Gastrocnemius medialis (tissue), 4 donors: ENCODE measurements around the gene RND2. TPM values are rescaled to one million over a fixed set of nuclear protein-coding genes. Genes with fewer than 3 reads are reported as not detected.
A peak's percentile ranks its signal among the peaks of the same experiment; 100 is the strongest.

Experiments
- ATAC-seq, 2 donors: fragments of 150-250 bp; one replicate each; pipeline ENCODE4 v1.9.1; 2016
- DNase-seq, 2 donors: peaks; one replicate each; pipeline ENCODE4 v3.0.0-alpha.2; 2019
- H3K27ac ChIP-seq, 4 donors: fragments of 200-600 bp; sonication (generic); 1 replicate in 1 of 4; 2 replicates in 3 of 4; pipeline ENCODE4 v1.5.1; 2016 to 2018; ENCODE audit warnings: mild to moderate bottlenecking in 2 of 4, moderate library complexity in 1 of 4
- H3K27me3 ChIP-seq, 3 donors: fragments of 200-600 bp; sonication (generic) in 2 of 3; 1 replicate in 1 of 3; 2 replicates in 2 of 3; pipeline versions ENCODE4 v1.5.1 to v1.6.0; 2016 to 2019; ENCODE audit warnings: mild to moderate bottlenecking in 1 of 3, moderate library complexity in 1 of 3
- H3K36me3 ChIP-seq, 2 donors: fragments of 200-600 bp; sonication (generic) in 1 of 2; one replicate each; pipeline ENCODE4 v1.5.1; 2017 to 2018
- H3K4me1 ChIP-seq, 2 donors: fragments of 200-600 bp; sonication (generic) in 1 of 2; one replicate each; pipeline ENCODE4 v1.5.1; 2016 to 2017; ENCODE audit warnings: mild to moderate bottlenecking in 2 of 2
- H3K4me3 ChIP-seq, 4 donors: fragments of 200-600 bp; sonication (generic) in 3 of 4; 1 replicate in 1 of 4; 2 replicates in 3 of 4; pipeline ENCODE4 v1.5.1; 2016 to 2019; ENCODE audit warnings: mild to moderate bottlenecking in 2 of 4
- H3K9me3 ChIP-seq, 3 donors: fragments of 200-600 bp; sonication (generic) in 2 of 3; 1 replicate in 1 of 3; 2 replicates in 2 of 3; pipeline ENCODE4 v1.5.1; 2016 to 2019
- POLR2A ChIP-seq, 2 donors: fragments of 450-650 bp; IDR thresholded peaks; one replicate each; pipeline ENCODE4 v1.6.1; 2017; ENCODE audit warnings: antibody characterized with exemption in 2 of 2, mild to moderate bottlenecking in 2 of 2, moderate library complexity in 2 of 2
- in situ Hi-C, 4 donors: fragments of 200-750 bp; cut with MboI; loops; one replicate each; pipeline versions ENCODE4 v1.15.0 to v1.8.0; 2017; ENCODE audit warnings: low sequenced_read_pairs in 4 of 4
- intact Hi-C: fragments of 100-400 bp; cut with DNase I; formaldehyde crosslinking; loops from one replicate; pipeline ENCODE4 v1.15.1; 2023; ENCODE audit warnings: low total_unique reads
- total RNA-seq, 4 donors: library from RNA; depleted of rRNA; stranded (reverse); fragments of >200 nt; gene quantifications; one replicate each; pipeline versions ENCODE4 v1.1.0 to v1.2.3, GENCODE V29; 2016
- TF ChIP-seq, protein P1 (sequence below), 5 experiments: fragments of 450-650 bp in 3 of 5; fragments of 200-600 bp in 2 of 5; sonication (generic) in 2 of 5; IDR thresholded peaks in 4 of 5; conservative IDR thresholded peaks in 1 of 5; 1 replicate in 4 of 5; 2 replicates in 1 of 5; pipeline ENCODE4 v1.5.1; 2016 to 2019; ENCODE audit warnings: antibody characterized with exemption in 5 of 5, mild to moderate bottlenecking in 3 of 5, moderate library complexity in 3 of 5

Gene RND2
- total RNA-seq, 4 donors from 2014 or later = 0.04 to 0.10 (median 0.10) TPM; not detected in 1

DNA sequence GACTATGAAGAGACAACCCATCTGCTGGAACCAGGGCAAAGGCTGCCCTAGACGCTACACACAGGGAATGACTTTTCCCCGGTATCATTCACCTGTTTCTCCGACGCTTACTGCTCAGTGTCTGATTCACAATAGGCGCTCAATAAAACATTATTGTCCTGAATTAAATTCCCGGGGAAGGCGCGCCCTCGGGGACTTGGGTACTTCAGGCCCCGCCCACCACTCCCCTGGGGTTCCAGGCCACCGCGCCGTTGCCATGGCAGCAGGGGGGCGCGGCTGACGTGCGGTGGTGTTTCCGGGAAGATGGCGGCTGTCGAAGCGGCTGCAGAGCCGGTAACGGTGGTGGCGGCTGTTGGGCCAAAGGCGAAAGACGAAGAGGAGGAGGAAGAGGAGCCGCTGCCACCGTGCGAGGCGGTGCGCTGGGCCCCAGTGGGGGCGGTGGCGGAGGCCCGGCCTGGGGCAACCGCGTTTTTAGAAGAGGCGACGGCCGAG is 44.7 kb upstream of the RND2 start, which contains the start of gene RUNDC1:
RUNDC1 (plus strand) TSS at position 292 of the 492 bp plus-strand sequence; CDS start at position 304, 12 bp downstream.
- ATAC-seq = peak; percentile 76 to 82
- Histone ChIP-seq H3K36me3 (peaks cover 0 to 4% of the 10 kb centered on the region in 2 donors), H3K27ac (peak within 1 kb of the TSS; percentile 96 to 98 (median 98)), H3K27me3 (no peaks in the 10 kb centered on the region), H3K9me3 (no peaks in the 10 kb centered on the region), H3K4me3 (peak within 1 kb of the TSS; percentile 78 to 91 (median 86)), H3K4me1 (peaks cover 15 to 23% of the 10 kb centered on the region in 2 donors)
- in situ Hi-C loops = no loop called here
- TF ChIP-seq, protein P1, sequence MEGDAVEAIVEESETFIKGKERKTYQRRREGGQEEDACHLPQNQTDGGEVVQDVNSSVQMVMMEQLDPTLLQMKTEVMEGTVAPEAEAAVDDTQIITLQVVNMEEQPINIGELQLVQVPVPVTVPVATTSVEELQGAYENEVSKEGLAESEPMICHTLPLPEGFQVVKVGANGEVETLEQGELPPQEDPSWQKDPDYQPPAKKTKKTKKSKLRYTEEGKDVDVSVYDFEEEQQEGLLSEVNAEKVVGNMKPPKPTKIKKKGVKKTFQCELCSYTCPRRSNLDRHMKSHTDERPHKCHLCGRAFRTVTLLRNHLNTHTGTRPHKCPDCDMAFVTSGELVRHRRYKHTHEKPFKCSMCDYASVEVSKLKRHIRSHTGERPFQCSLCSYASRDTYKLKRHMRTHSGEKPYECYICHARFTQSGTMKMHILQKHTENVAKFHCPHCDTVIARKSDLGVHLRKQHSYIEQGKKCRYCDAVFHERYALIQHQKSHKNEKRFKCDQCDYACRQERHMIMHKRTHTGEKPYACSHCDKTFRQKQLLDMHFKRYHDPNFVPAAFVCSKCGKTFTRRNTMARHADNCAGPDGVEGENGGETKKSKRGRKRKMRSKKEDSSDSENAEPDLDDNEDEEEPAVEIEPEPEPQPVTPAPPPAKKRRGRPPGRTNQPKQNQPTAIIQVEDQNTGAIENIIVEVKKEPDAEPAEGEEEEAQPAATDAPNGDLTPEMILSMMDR (IDR thresholded peaks at IDR 0.05 in 4 of 5, conservative IDR thresholded peaks at IDR 0.05 in 1 of 5) = no peak
- peak in 1 of 2 donors; percentile 41 for TF ChIP-seq POLR2A (IDR thresholded peaks at IDR 0.05)
- intact Hi-C loops = loop anchor here (1.0 to 10.0 kb wide), 3 partner anchors 16 to 794 kb away; partner anchors contain the start of genes AARSD1, DUSP3 and RPL27
- peak; percentile 79 to 87 for DNase-seq

DNA sequence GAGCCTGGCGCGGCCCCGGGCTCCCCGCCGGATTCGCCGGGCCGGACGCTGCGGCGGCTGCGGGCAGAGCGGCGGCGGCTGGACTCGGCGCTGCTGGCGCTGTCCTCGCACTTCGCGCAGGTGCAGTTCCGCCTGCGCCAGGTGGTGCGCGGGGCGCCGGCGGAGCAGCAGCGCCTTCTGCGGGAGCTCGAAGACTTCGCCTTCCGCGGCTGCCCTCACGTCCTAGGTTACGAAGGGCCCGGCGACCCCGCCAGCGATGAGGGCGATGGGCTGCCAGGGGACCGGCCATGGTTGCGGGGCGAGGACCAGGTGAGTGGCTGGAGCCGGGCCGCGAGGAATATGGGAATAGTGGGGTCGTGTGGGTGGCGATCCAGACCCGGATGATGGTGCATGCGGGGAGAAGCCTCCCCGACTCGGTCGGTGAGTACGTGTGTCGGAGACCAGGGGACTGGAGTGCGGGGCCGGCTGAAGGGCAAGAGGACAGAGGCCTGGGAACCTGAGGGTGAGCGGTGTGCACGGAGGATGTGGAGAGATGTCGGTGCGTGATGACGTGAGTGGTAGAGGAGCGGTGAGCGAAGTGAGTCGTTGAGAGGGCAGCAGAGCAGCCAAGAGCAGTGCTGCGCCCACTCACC is 44.1 kb upstream of the RND2 start:
- H3K36me3 ChIP-seq = peaks cover 0 to 9% of the 10 kb centered on the region in 2 donors
- H3K27ac ChIP-seq = peak overlapping the region; percentile 96 to 98 (median 98)
- peak in 1 of 2 donors; percentile 27 for TF ChIP-seq POLR2A (IDR thresholded peaks at IDR 0.05)
- TF ChIP-seq, protein P1 (IDR thresholded peaks at IDR 0.05 in 4 of 5, conservative IDR thresholded peaks at IDR 0.05 in 1 of 5) = peak in 4 of 5 experiments; percentile 13 to 33 (median 26)
- DNase-seq = peak; percentile 9 to 34
- in situ Hi-C loops = no loop called here
- peak overlapping the region; percentile 78 to 91 (median 86) for H3K4me3 ChIP-seq
- no peaks in the 10 kb centered on the region for H3K9me3 ChIP-seq
- H3K4me1 ChIP-seq = peaks cover 11 to 23% of the 10 kb centered on the region in 2 donors
- no peaks in the 10 kb centered on the region for H3K27me3 ChIP-seq
- intact Hi-C loops = loop anchor here (1.0 to 10.0 kb wide), 3 partner anchors 17 to 794 kb away; partner anchors contain the start of genes AARSD1, DUSP3 and RPL27
- ATAC-seq = peak; percentile 39 to 41

DNA sequence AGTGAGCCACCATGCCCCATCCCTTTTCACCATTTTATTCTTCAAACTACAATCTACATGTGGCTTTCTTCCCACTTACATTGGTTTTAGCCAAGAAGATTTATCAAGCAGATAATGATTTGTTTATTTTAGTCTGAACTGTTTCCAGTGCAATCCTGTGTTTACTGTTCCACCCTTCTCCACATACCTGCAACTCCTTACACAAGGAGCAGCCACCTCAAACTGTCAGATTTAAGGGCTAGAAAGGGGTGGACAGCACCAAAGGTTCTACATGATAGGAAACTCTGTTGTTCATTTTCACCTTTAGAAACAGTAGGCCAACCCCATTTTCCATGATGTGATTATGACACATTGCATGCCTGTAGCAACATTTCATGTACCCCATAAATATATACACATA is 42.8 kb upstream of the RND2 start:
- Histone ChIP-seq H3K4me3 (no peak overlapping the region), H3K4me1 (peaks cover 7 to 23% of the 10 kb centered on the region in 2 donors), H3K27ac (no peak overlapping the region), H3K36me3 (peaks cover 0 to 22% of the 10 kb centered on the region in 2 donors), H3K9me3 (no peaks in the 10 kb centered on the region), H3K27me3 (no peaks in the 10 kb centered on the region)
- no peak for TF ChIP-seq POLR2A (IDR thresholded peaks at IDR 0.05)
- TF ChIP-seq, protein P1 (IDR thresholded peaks at IDR 0.05 in 4 of 5, conservative IDR thresholded peaks at IDR 0.05 in 1 of 5) = no peak
- DNase-seq (no peak), ATAC-seq (no peak)
- intact Hi-C loops (loop anchor here (10.0 kb wide), 1 partner anchor 793 kb away; the partner anchor contains the start of gene DUSP3), in situ Hi-C loops (no loop called here)

DNA sequence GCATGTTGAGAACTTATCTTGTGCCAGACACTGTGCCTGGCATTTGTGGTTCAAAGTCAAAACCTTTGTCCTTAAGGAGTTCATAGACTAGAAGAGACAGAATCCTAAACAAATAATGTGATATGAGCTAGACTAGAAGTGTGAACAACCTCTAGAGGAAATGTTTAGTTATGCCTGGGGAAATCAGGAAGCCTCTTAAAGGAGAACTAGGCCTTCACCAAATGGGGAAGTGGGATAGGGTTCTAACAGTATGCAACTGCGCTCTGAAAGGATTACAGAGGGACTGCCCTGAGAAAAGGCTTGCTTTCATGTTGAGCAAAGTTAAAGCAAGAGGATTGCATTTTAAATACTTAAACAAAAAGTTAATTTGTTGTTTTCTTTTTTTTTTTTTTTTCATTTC is 39.8 kb upstream of the RND2 start:
- Histone ChIP-seq H3K36me3 (peaks cover 0 to 52% of the 10 kb centered on the region in 2 donors), H3K4me1 (peaks cover 7 to 11% of the 10 kb centered on the region in 2 donors), H3K27ac (no peak overlapping the region), H3K9me3 (no peaks in the 10 kb centered on the region), H3K27me3 (no peaks in the 10 kb centered on the region), H3K4me3 (no peak overlapping the region)
- TF ChIP-seq POLR2A (IDR thresholded peaks at IDR 0.05) = no peak
- TF ChIP-seq, protein P1 (IDR thresholded peaks at IDR 0.05 in 4 of 5, conservative IDR thresholded peaks at IDR 0.05 in 1 of 5) = no peak
- intact Hi-C loops = loop anchor here (10.0 kb wide), 1 partner anchor 790 kb away; the partner anchor contains the start of gene DUSP3
- DNase-seq (no peak), ATAC-seq (no peak)
- in situ Hi-C loops = no loop called here
